CD14-positive monocyte (primary cell): Measurements from ENCODE around the gene SERPING1. TPM values are rescaled to one million over a fixed set of nuclear protein-coding genes. Genes with fewer than 3 reads are reported as not detected.

Experiments
- DNase-seq, 3 donors: peaks; one replicate each; pipeline ENCODE4 v3.0.0-alpha.2; 2011 to 2022
- H2AFZ ChIP-seq: 2 replicates; pipeline ENCODE4 v1.6.0; 2012; ENCODE audit warnings: mild to moderate bottlenecking, low read depth, low read length, inconsistent platforms; ENCODE audit not compliant: insufficient read depth, poor library complexity, severe bottlenecking
- H3K27ac ChIP-seq, 2 donors: 1 replicate in 1 of 2; 2 replicates in 1 of 2; pipeline ENCODE4 v1.5.1; 2012 to 2013; ENCODE audit warnings: low read length in 2 of 2, control low read depth in 1 of 2, inconsistent platforms in 1 of 2, low read depth in 1 of 2, mild to moderate bottlenecking in 1 of 2
- H3K27me3 ChIP-seq, 2 donors: one replicate each; pipeline versions ENCODE4 v1.6.0 to v1.6.1; 2011 to 2013; ENCODE audit warnings: low read length in 2 of 2; ENCODE audit not compliant: control insufficient read depth in 2 of 2, insufficient read depth in 2 of 2
- H3K36me3 ChIP-seq, 2 donors: replicated peaks in 1 of 2; 1 replicate in 1 of 2; 2 replicates in 1 of 2; pipeline versions ENCODE4 v1.5.1 to v1.6.1; 2012 to 2013; ENCODE audit warnings: low read length in 2 of 2, control low read depth in 1 of 2, inconsistent platforms in 1 of 2, mild to moderate bottlenecking in 1 of 2; ENCODE audit not compliant: insufficient read depth in 2 of 2, control insufficient read depth in 1 of 2
- H3K4me1 ChIP-seq, 2 donors: 1 replicate in 1 of 2; 2 replicates in 1 of 2; pipeline versions ENCODE4 v1.5.1 to v1.6.1; 2012 to 2013; ENCODE audit warnings: low read length in 2 of 2, control low read depth in 1 of 2, inconsistent platforms in 1 of 2, mild to moderate bottlenecking in 1 of 2, moderate library complexity in 1 of 2; ENCODE audit not compliant: insufficient read depth in 2 of 2, control insufficient read depth in 1 of 2
- H3K4me2 ChIP-seq: replicated peaks from 2 replicates; pipeline ENCODE3; 2012; ENCODE audit warnings: low read length, moderate library complexity, mild to moderate bottlenecking; ENCODE audit not compliant: poor library complexity, severe bottlenecking; ENCODE audit errors: extremely low read depth
- H3K4me3 ChIP-seq, 3 experiments: fragments of 200-600 bp in 1 of 3; sonication (generic) in 1 of 3; replicated peaks in 1 of 3; 1 replicate in 2 of 3; 2 replicates in 1 of 3; pipeline ENCODE4 v1.5.1; 2011 to 2013; ENCODE audit warnings: low read length in 3 of 3, mild to moderate bottlenecking in 3 of 3, control low read depth in 2 of 3, low read depth in 2 of 3, inconsistent platforms in 1 of 3, moderate library complexity in 1 of 3
- H3K79me2 ChIP-seq: 2 replicates; pipeline ENCODE4 v1.6.0; 2012; ENCODE audit warnings: mild to moderate bottlenecking, control low read depth, inconsistent platforms, low read length, moderate library complexity; ENCODE audit not compliant: insufficient read depth
- H3K9ac ChIP-seq: 2 replicates; pipeline ENCODE4 v1.6.0; 2017; ENCODE audit warnings: low read length, mild to moderate bottlenecking; ENCODE audit not compliant: insufficient read depth, poor library complexity, severe bottlenecking
- H3K9me3 ChIP-seq, 2 donors: replicated peaks in 1 of 2; 1 replicate in 1 of 2; 2 replicates in 1 of 2; pipeline versions ENCODE4 v1.5.1 to v1.6.1; 2012 to 2013; ENCODE audit warnings: low read length in 2 of 2, control low read depth in 1 of 2; ENCODE audit not compliant: control insufficient read depth in 1 of 2, insufficient read depth in 1 of 2
- H4K20me1 ChIP-seq: 2 replicates; pipeline ENCODE4 v1.6.0; 2012; ENCODE audit warnings: mild to moderate bottlenecking, low read length, control low read depth, moderate library complexity; ENCODE audit not compliant: insufficient read depth
- H3K27ac Mint-ChIP-seq, 7 donors: one replicate each; pipeline ENCODE4 v1.8.0; 2020; ENCODE audit warnings: mild to moderate bottlenecking in 7 of 7, mixed read lengths in 7 of 7, moderate library complexity in 6 of 7, inconsistent platforms in 2 of 7
- H3K27me3 Mint-ChIP-seq, 3 donors: one replicate each; pipeline ENCODE4 v1.8.0; 2021 to 2022; ENCODE audit warnings: low read depth in 3 of 3, mild to moderate bottlenecking in 3 of 3, mixed read lengths in 3 of 3, moderate library complexity in 3 of 3, inconsistent platforms in 1 of 3
- H3K36me3 Mint-ChIP-seq, 2 donors: one replicate each; pipeline ENCODE4 v1.8.0; 2020; ENCODE audit warnings: mixed read lengths in 2 of 2, inconsistent platforms in 1 of 2, mild to moderate bottlenecking in 1 of 2
- H3K4me1 Mint-ChIP-seq: one replicate; pipeline ENCODE4 v1.8.0; 2020; ENCODE audit warnings: mild to moderate bottlenecking, mixed read lengths
- H3K4me3 Mint-ChIP-seq, 2 donors: one replicate each; pipeline ENCODE4 v1.8.0; 2020; ENCODE audit warnings: mild to moderate bottlenecking in 2 of 2, mixed read lengths in 2 of 2, moderate library complexity in 1 of 2
- H3K9me3 Mint-ChIP-seq, 7 donors: one replicate each; pipeline ENCODE4 v1.8.0; 2020 to 2022; ENCODE audit warnings: mixed read lengths in 7 of 7, mild to moderate bottlenecking in 6 of 7, moderate library complexity in 6 of 7, inconsistent platforms in 2 of 7
- CTCF ChIP-seq: fragments of 200-600 bp; IDR thresholded peaks from one replicate; pipeline ENCODE4 v1.8.0; 2022; ENCODE audit warnings: antibody characterized with exemption, mild to moderate bottlenecking
- WGBS: methylation state at CpG from one replicate; pipeline ENCODE4 v1.1.5; 2013; ENCODE audit warnings: missing lambda C conversion rate; ENCODE audit not compliant: insufficient coverage; 5-methylcytosine and 5-hydroxymethylcytosine counted together
- intact Hi-C, 2 donors: fragments of 100-400 bp; cut with micrococcal nuclease; formaldehyde crosslinking; loops; one replicate each; pipeline versions ENCODE4 v1.15.0 to v1.15.1; 2023
- polyA plus RNA-seq, 3 donors: library from polyadenylated mRNA; depleted of rRNA in 1 of 3; unstranded in 2 of 3; stranded (reverse) in 1 of 3; fragments of 300-500 nt in 2 of 3; fragments of >200 nt in 1 of 3; fragmentation: Illumina TruSeq in 2 of 3; gene quantifications; 1 replicate in 2 of 3; 2 replicates in 1 of 3; pipeline ENCODE4 v1.2.3, GENCODE V29; 2012 to 2021

The SERPING1 gene
- polyA plus RNA-seq, 3 donors: 7.3 to 10.8 (median 8.5) TPM

DNA sequence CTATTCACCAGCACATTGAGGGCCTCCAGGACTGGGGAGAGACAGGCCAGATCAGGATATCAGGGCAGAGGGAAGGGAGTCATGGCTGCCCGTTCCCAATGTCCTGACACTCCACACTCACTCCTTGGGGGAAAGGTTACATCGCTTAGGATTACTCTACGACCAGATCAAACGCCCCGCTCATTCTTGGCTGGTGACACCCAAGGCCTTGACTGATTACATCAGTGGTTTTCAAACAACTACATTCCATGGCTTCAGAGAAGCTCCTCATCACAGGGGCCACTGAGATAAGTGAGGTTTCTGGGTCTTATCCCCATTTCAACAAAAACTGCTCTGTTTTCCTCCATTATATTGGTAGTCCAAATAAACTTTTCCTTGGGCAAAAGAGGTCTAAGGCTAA is 45.0 kb upstream of the SERPING1 start:
- H3K9ac ChIP-seq: no peak overlapping the region
- Mint-ChIP-seq H3K4me1 (peaks cover 9% of the 10 kb centered on the region), H3K27me3 (no peaks in the 10 kb centered on the region), H3K9me3 (no peaks in the 10 kb centered on the region), H3K27ac (peak overlapping the region in 1 of 7 donors; percentile 43), H3K36me3 (peaks cover 90 to 97% of the 10 kb centered on the region in 2 donors), H3K4me3 (no peak overlapping the region)
- no CpG with 5 or more reads among the region's 5 CpGs for WGBS
- TF ChIP-seq CTCF: no peak
- H4K20me1 ChIP-seq: peaks cover 70% of the 10 kb centered on the region
- H3K4me1 ChIP-seq: peaks cover 6 to 7% of the 10 kb centered on the region in 2 donors
- no peaks in the 10 kb centered on the region for H3K27me3 ChIP-seq
- no peak overlapping the region for H3K4me3 ChIP-seq
- no peaks in the 10 kb centered on the region for H3K79me2 ChIP-seq
- H3K9me3 ChIP-seq: no peaks in the 10 kb centered on the region
- DNase-seq: no peak
- H3K36me3 ChIP-seq: peaks cover 84 to 97% of the 10 kb centered on the region in 2 donors
- intact Hi-C loops: no loop called here
- no peak overlapping the region for H3K4me2 ChIP-seq
- H2AFZ ChIP-seq: no peak overlapping the region
- H3K27ac ChIP-seq: no peak overlapping the region

DNA sequence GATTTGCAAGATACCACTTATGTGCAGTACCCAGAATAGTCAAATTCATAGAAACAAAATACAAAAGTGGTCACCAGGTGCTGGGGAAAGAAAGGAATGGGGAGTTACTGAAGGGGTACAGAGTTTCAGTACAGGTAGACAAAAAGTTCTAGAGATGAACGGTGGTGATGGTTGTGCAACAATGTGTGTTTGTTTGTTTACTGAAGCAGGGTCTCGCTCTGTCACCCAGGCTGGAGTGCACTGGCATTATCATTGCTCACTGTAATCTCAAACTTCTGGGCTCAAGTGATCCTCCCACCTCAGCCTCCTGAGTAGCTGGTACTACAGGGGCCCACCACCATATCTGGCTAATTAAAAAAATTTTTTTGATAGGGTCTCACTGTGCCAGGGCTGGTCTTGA is 42.1 kb upstream of the SERPING1 start:
- no peaks in the 10 kb centered on the region for H3K9me3 Mint-ChIP-seq
- no peaks in the 10 kb centered on the region for H3K27me3 Mint-ChIP-seq
- peaks cover 93 to 99% of the 10 kb centered on the region in 2 donors for H3K36me3 ChIP-seq
- no peak for DNase-seq
- peaks cover 85% of the 10 kb centered on the region for H4K20me1 ChIP-seq
- no peak overlapping the region for H3K4me3 ChIP-seq
- H3K27me3 ChIP-seq: no peaks in the 10 kb centered on the region
- H3K4me1 ChIP-seq: no peaks in the 10 kb centered on the region
- H3K27ac ChIP-seq: no peak overlapping the region
- no peak overlapping the region for H3K4me2 ChIP-seq
- H3K27ac Mint-ChIP-seq: peak overlapping the region in 1 of 7 donors; percentile 8
- H3K4me1 Mint-ChIP-seq: no peaks in the 10 kb centered on the region
- H2AFZ ChIP-seq: no peak overlapping the region
- no peak for TF ChIP-seq CTCF
- no peaks in the 10 kb centered on the region for H3K79me2 ChIP-seq
- H3K9me3 ChIP-seq: no peaks in the 10 kb centered on the region
- no peak overlapping the region for H3K9ac ChIP-seq
- no CpG with 5 or more reads among the region's 2 CpGs for WGBS
- intact Hi-C loops: no loop called here
- H3K36me3 Mint-ChIP-seq: peaks cover 87 to 99% of the 10 kb centered on the region in 2 donors
- H3K4me3 Mint-ChIP-seq: no peak overlapping the region
